ENCODE data around the gene HOXB4. TPM values are rescaled to one million over a fixed set of nuclear protein-coding genes. Genes with fewer than 3 reads are reported as not detected.

The HOXB4 gene
- total RNA-seq, 4 donors from 2014 or later, result 3.5 to 8.3 (median 5.0) TPM

- no peak overlapping the region for H3K27ac ChIP-seq (replicated peaks in 1 of 4)
- intact Hi-C loops (cut with DNase I), result no loop called here
- WGBS, result 2% methylated on average over 44 of the region's 66 CpGs
Measured at GRCh38 chr17:48624544-48625494, 46.7 kb upstream of the HOXB4 start.

GRCh38 chr17:48624118-48624517 lies 46.0 kb upstream of the HOXB4 start:
- no peak overlapping the region for H3K4me3 ChIP-seq
- WGBS, result 12% methylated on average over 5 of the region's 5 CpGs
- no peak for DNase-seq (ENCODE audit: extremely low spot score)
- H3K4me1 ChIP-seq, result peaks cover 25 to 37% (median 27%) of the 10 kb centered on the region in 4 donors
- intact Hi-C loops (cut with DNase I), result no loop called here
- no peak overlapping the region for H3K27ac ChIP-seq (replicated peaks in 1 of 4)
- peaks cover 3 to 100% (median 98%) of the 10 kb centered on the region in 4 donors for H3K27me3 ChIP-seq
- H3K9me3 ChIP-seq, result no peaks in the 10 kb centered on the region
- no peak for TF ChIP-seq POLR2A (IDR thresholded peaks at IDR 0.05; ENCODE audit: low read depth)
- no peak for TF ChIP-seq POLR2AphosphoS5 (IDR thresholded peaks at IDR 0.05)
- TF ChIP-seq EP300 (IDR thresholded peaks at IDR 0.05), result no peak
- no peak for TF ChIP-seq CTCF (IDR thresholded peaks at IDR 0.05)
- H3K36me3 ChIP-seq, result no peaks in the 10 kb centered on the region

More at GRCh38 chr17:48624544-48625494, 46.7 kb upstream of the HOXB4 start:
- H3K4me3 ChIP-seq, result peak overlapping the region; percentile 38 to 41 (median 41)
- H3K4me1 ChIP-seq, result peaks cover 25 to 31% (median 26%) of the 10 kb centered on the region in 4 donors
- H3K36me3 ChIP-seq, result no peaks in the 10 kb centered on the region
- peaks cover 0 to 100% (median 98%) of the 10 kb centered on the region in 4 donors for H3K27me3 ChIP-seq
- no peaks in the 10 kb centered on the region for H3K9me3 ChIP-seq
- no peak for DNase-seq (ENCODE audit: extremely low spot score)
- no peak for TF ChIP-seq POLR2A (IDR thresholded peaks at IDR 0.05; ENCODE audit: low read depth)
- no peak for TF ChIP-seq EP300 (IDR thresholded peaks at IDR 0.05)
- no peak for TF ChIP-seq CTCF (IDR thresholded peaks at IDR 0.05)
- no peak for TF ChIP-seq POLR2AphosphoS5 (IDR thresholded peaks at IDR 0.05)

- DNase-seq (ENCODE audit: extremely low spot score), result no peak
- WGBS, result 15% methylated on average over 4 of the region's 4 CpGs
- no peak for TF ChIP-seq EP300 (IDR thresholded peaks at IDR 0.05)
- no peak for TF ChIP-seq CTCF (IDR thresholded peaks at IDR 0.05)
- TF ChIP-seq POLR2A (IDR thresholded peaks at IDR 0.05; ENCODE audit: low read depth), result no peak
- TF ChIP-seq POLR2AphosphoS5 (IDR thresholded peaks at IDR 0.05), result no peak
- Histone ChIP-seq H3K4me1 (peaks cover 25 to 42% (median 31%) of the 10 kb centered on the region in 4 donors), H3K36me3 (no peaks in the 10 kb centered on the region), H3K27ac (replicated peaks in 1 of 4) (no peak overlapping the region), H3K4me3 (no peak overlapping the region), H3K9me3 (no peaks in the 10 kb centered on the region), H3K27me3 (peaks cover 3 to 100% (median 98%) of the 10 kb centered on the region in 4 donors)
- intact Hi-C loops (cut with DNase I), result no loop called here
Measured at GRCh38 chr17:48623583-48623982, 45.4 kb upstream of the HOXB4 start.

- 18% methylated on average over 11 of the region's 11 CpGs for WGBS
- no peak overlapping the region for H3K27ac ChIP-seq (replicated peaks in 1 of 4)
- intact Hi-C loops (cut with DNase I), result no loop called here
Measured at GRCh38 chr17:48622857-48623256, 44.7 kb upstream of the HOXB4 start.

More at GRCh38 chr17:48622857-48623256, 44.7 kb upstream of the HOXB4 start:
- Histone ChIP-seq H3K9me3 (no peaks in the 10 kb centered on the region), H3K4me3 (no peak overlapping the region), H3K36me3 (no peaks in the 10 kb centered on the region), H3K4me1 (peaks cover 25 to 49% (median 38%) of the 10 kb centered on the region in 4 donors), H3K27me3 (peaks cover 3 to 100% (median 97%) of the 10 kb centered on the region in 4 donors)
- no peak for DNase-seq (ENCODE audit: extremely low spot score)
- no peak for TF ChIP-seq EP300 (IDR thresholded peaks at IDR 0.05)
- TF ChIP-seq CTCF (IDR thresholded peaks at IDR 0.05), result no peak
- no peak for TF ChIP-seq POLR2AphosphoS5 (IDR thresholded peaks at IDR 0.05)
- no peak for TF ChIP-seq POLR2A (IDR thresholded peaks at IDR 0.05; ENCODE audit: low read depth)

Measured in esophagus muscularis mucosa (tissue), 4 donors.